ENCODE results near the gene AGBL1.
"Not testable (repeated sequence)": the region's sequence is repeated elsewhere in the genome, so short reads cannot be mapped to it uniquely, and the experiment has no call there.

Gene AGBL1

GRCh38 chr15:86082619-86083380 lies 3.1 kb downstream of the AGBL1 start:
- no peak for DNase-seq (ENCODE audit: low read depth)

GRCh38 chr15:86087808-86088207 lies 8.1 kb downstream of the AGBL1 start:
- DNase-seq (ENCODE audit: low read depth), result no peak

GRCh38 chr15:86089422-86089821 lies 9.8 kb downstream of the AGBL1 start:
- no peak for DNase-seq (ENCODE audit: low read depth)

- DNase-seq (ENCODE audit: low read depth), result no peak
Observed at GRCh38 chr15:86101818-86102217, 22.1 kb downstream of the AGBL1 start.

GRCh38 chr15:86103825-86104224 lies 24.2 kb downstream of the AGBL1 start:
- DNase-seq (ENCODE audit: low read depth), result no peak

- no peak for DNase-seq (ENCODE audit: low read depth)
Observed at GRCh38 chr15:86106306-86106705, 26.6 kb downstream of the AGBL1 start.

- DNase-seq (ENCODE audit: low read depth), result no peak
Observed at GRCh38 chr15:86115145-86115801, 35.6 kb downstream of the AGBL1 start.

GRCh38 chr15:86121568-86122225 lies 42.0 kb downstream of the AGBL1 start:
- DNase-seq (ENCODE audit: low read depth), result no peak

- not testable (repeated sequence) for DNase-seq (ENCODE audit: low read depth)
Observed at GRCh38 chr15:86122691-86123391, 43.2 kb downstream of the AGBL1 start.

GRCh38 chr15:86125775-86126174 lies 46.1 kb downstream of the AGBL1 start:
- DNase-seq (ENCODE audit: low read depth), result no peak

GRCh38 chr15:86127547-86127946 lies 47.9 kb downstream of the AGBL1 start:
- DNase-seq (ENCODE audit: low read depth), result no peak

GRCh38 chr15:86135041-86135440 lies 55.4 kb downstream of the AGBL1 start:
- DNase-seq (ENCODE audit: low read depth), result no peak

GRCh38 chr15:86136861-86137260 lies 57.2 kb downstream of the AGBL1 start:
- no peak for DNase-seq (ENCODE audit: low read depth)

GRCh38 chr15:86138798-86139197 lies 59.1 kb downstream of the AGBL1 start:
- DNase-seq (ENCODE audit: low read depth), result no peak

- DNase-seq (ENCODE audit: low read depth), result no peak
Observed at GRCh38 chr15:86139828-86140227, 60.2 kb downstream of the AGBL1 start.

GRCh38 chr15:86154705-86155104 lies 75.0 kb downstream of the AGBL1 start:
- DNase-seq (ENCODE audit: low read depth), result no peak

- no peak for DNase-seq (ENCODE audit: low read depth)
Observed at GRCh38 chr15:86155551-86155950, 75.9 kb downstream of the AGBL1 start.

- no peak for DNase-seq (ENCODE audit: low read depth)
Observed at GRCh38 chr15:86157606-86158293, 78.1 kb downstream of the AGBL1 start.

- no peak for DNase-seq (ENCODE audit: low read depth)
Observed at GRCh38 chr15:86159468-86159867, 79.8 kb downstream of the AGBL1 start.

GRCh38 chr15:86161250-86161649 lies 81.6 kb downstream of the AGBL1 start:
- no peak for DNase-seq (ENCODE audit: low read depth)

GRCh38 chr15:86162172-86162591 lies 82.5 kb downstream of the AGBL1 start:
- DNase-seq (ENCODE audit: low read depth), result no peak

- DNase-seq (ENCODE audit: low read depth), result no peak
Observed at GRCh38 chr15:86162641-86163040, 83.0 kb downstream of the AGBL1 start.

Measured in stimulated activated CD8-positive, alpha-beta memory T cell treated with anti-CD3 and anti-CD28 coated beads, Interleukin-12 subunit alpha, Interleukin-12 subunit beta, amount 100 ng/mL, for 1 hour (primary cell).